PC-3 (cell line): ENCODE results near the gene RPS6KC1. TPM values are rescaled to one million over a fixed set of nuclear protein-coding genes. Genes with fewer than 3 reads are reported as not detected.

Experiments used
- ATAC-seq: fragments of 200-7000 bp; cut with Tn5 transposase; 2 replicates; pipeline ENCODE4 v1.9.1; 2020; ENCODE audit warnings: mild to moderate bottlenecking, moderate library complexity
- BruUV-seq: library from RNA; stranded (reverse); fragments of 400-500 nt; replicated peaks from 2 replicates; lab custom pipeline; 2021; lab: Mats Ljungman, UMichigan
- CTCF ChIA-PET: fragments of 300-600 bp; sonication (Branson Sonifier 250); formaldehyde crosslinking; loops from one replicate; lab custom pipeline; 2022; ENCODE audit warnings: antibody characterized with exemption; lab: Charles Lee
- POLR2A ChIA-PET: fragments of 300-600 bp; sonication (Branson Sonifier 250); formaldehyde crosslinking; loops from one replicate; lab custom pipeline; 2022; ENCODE audit warnings: antibody characterized with exemption; ENCODE audit not compliant: unreplicated experiment; lab: Charles Lee
- DNase-seq: peaks from one replicate; pipeline ENCODE4 v3.0.0-alpha.2; 2015
- H2AFZ ChIP-seq: fragments of 300-600 bp; sonication (generic); 2 replicates; pipeline ENCODE4 v1.6.0; 2016; ENCODE audit warnings: antibody characterized with exemption, low read length
- H3F3A ChIP-seq: fragments of 300-600 bp; sonication (generic); one replicate; pipeline ENCODE4 v1.6.0; 2017; ENCODE audit warnings: antibody characterized with exemption, low read length, control low read depth, mild to moderate bottlenecking; ENCODE audit not compliant: unreplicated experiment
- H3K27ac ChIP-seq: fragments of 300-600 bp; sonication (generic); 2 replicates; pipeline ENCODE4 v1.5.1; 2016; ENCODE audit warnings: mild to moderate bottlenecking, low read length
- H3K27me3 ChIP-seq: fragments of 300-600 bp; sonication (generic); 2 replicates; pipeline ENCODE4 v1.6.1; 2016; ENCODE audit warnings: low read length, mixed read lengths
- H3K36me3 ChIP-seq: fragments of 300-600 bp; sonication (generic); 2 replicates; pipeline ENCODE4 v1.6.1; 2016; ENCODE audit warnings: low read depth, mixed run types, low read length, mixed read lengths
- H3K4me1 ChIP-seq: fragments of 300-600 bp; sonication (generic); 2 replicates; pipeline ENCODE4 v1.5.1; 2016; ENCODE audit warnings: low read length; ENCODE audit not compliant: insufficient read depth
- H3K4me2 ChIP-seq: fragments of 300-600 bp; sonication (generic); 2 replicates; pipeline ENCODE4 v1.6.0; 2016; ENCODE audit warnings: low read length
- H3K4me3 ChIP-seq: fragments of 300-600 bp; sonication (generic); 2 replicates; pipeline ENCODE4 v1.5.1; 2016; ENCODE audit warnings: mild to moderate bottlenecking, low read length, mixed read lengths
- H3K79me2 ChIP-seq: fragments of 300-600 bp; sonication (generic); 2 replicates; pipeline ENCODE4 v1.6.1; 2017; ENCODE audit warnings: low read length, mixed read lengths
- H3K9ac ChIP-seq: fragments of 300-600 bp; sonication (generic); 2 replicates; pipeline ENCODE4 v1.6.0; 2016; ENCODE audit warnings: mild to moderate bottlenecking, low read length
- H3K9me2 ChIP-seq: fragments of 300-600 bp; sonication (generic); replicated peaks from 2 replicates; pipeline ENCODE4 v1.6.1; 2016; ENCODE audit warnings: mixed run types, low read length, mixed read lengths
- H3K9me3 ChIP-seq: fragments of 300-600 bp; sonication (generic); 2 replicates; pipeline ENCODE4 v1.6.1; 2016; ENCODE audit warnings: low read length, mixed read lengths
- H4K20me1 ChIP-seq: fragments of 300-600 bp; sonication (generic); 2 replicates; pipeline ENCODE4 v1.6.1; 2016; ENCODE audit warnings: low read length, mixed read lengths
- CTCF ChIP-seq: fragments of 300-600 bp; sonication (generic); conservative IDR thresholded peaks from 2 replicates; pipeline ENCODE4 v1.5.1; 2017; ENCODE audit warnings: antibody characterized with exemption, low read depth, mild to moderate bottlenecking, low read length
- EZH2 ChIP-seq: fragments of 300-600 bp; sonication (generic); IDR thresholded peaks from one replicate; pipeline ENCODE4 v1.6.1; 2017; ENCODE audit warnings: antibody characterized with exemption, mild to moderate bottlenecking, low read length; ENCODE audit not compliant: unreplicated experiment
- EZH2phosphoT487 ChIP-seq: fragments of 300-600 bp; sonication (generic); IDR thresholded peaks from 2 replicates; pipeline ENCODE4 v1.6.1; 2018; ENCODE audit warnings: mild to moderate bottlenecking, antibody characterized with exemption, low read length, borderline replicate concordance
- intact Hi-C: fragments of 100-400 bp; cut with micrococcal nuclease; formaldehyde crosslinking; loops from 2 replicates; pipeline ENCODE4 v1.9.0; 2023
- total RNA-seq: library from RNA; depleted of rRNA; stranded (reverse); fragments of >200 nt; gene quantifications from 2 replicates; pipeline ENCODE4 v1.2.3, GENCODE V29; 2014

RPS6KC1 gene
- total RNA-seq, 1 experiment from 2014 or later = 21.1 TPM

GRCh38 chr1:213061263-213061662 lies 10.2 kb downstream of the RPS6KC1 start:
- Histone ChIP-seq H3K9me2 (no peaks in the 10 kb centered on the region), H3K4me1 (no peaks in the 10 kb centered on the region), H4K20me1 (no peaks in the 10 kb centered on the region), H3F3A (no peaks in the 10 kb centered on the region), H3K9me3 (no peaks in the 10 kb centered on the region), H3K27me3 (no peaks in the 10 kb centered on the region), H3K4me2 (no peak overlapping the region), H3K36me3 (no peaks in the 10 kb centered on the region), H3K79me2 (peaks cover 89% of the 10 kb centered on the region), H2AFZ (no peak overlapping the region), H3K4me3 (no peak overlapping the region), H3K27ac (no peak overlapping the region), H3K9ac (no peak overlapping the region)
- CTCF ChIA-PET = no interaction called here
- ATAC-seq (0 out of 2 replicates have a peak, but pooled peaks have one; percentile 38), DNase-seq (peak; percentile 39)
- POLR2A ChIA-PET = no interaction called here
- TF ChIP-seq CTCF = peak; percentile 58
- no peak for TF ChIP-seq EZH2
- intact Hi-C loops = no loop called here
- no TSS peak for BruUV-seq

- Histone ChIP-seq H3K79me2 (peaks cover 68% of the 10 kb centered on the region), H3K4me1 (peaks cover 4% of the 10 kb centered on the region; the same call in 1 of the 2 replicates), H4K20me1 (no peaks in the 10 kb centered on the region), H3K9ac (no peak overlapping the region), H3K9me2 (no peaks in the 10 kb centered on the region), H3K9me3 (no peaks in the 10 kb centered on the region), H3K27ac (no peak overlapping the region), H3K4me2 (no peak overlapping the region), H3K4me3 (no peak overlapping the region), H3K36me3 (no peaks in the 10 kb centered on the region), H3F3A (no peaks in the 10 kb centered on the region), H2AFZ (no peak overlapping the region), H3K27me3 (no peaks in the 10 kb centered on the region)
- ATAC-seq (no peak), DNase-seq (no peak)
- CTCF ChIA-PET = no interaction called here
- POLR2A ChIA-PET = no interaction called here
- BruUV-seq = no TSS peak
- intact Hi-C loops = loop anchor here (5.0 kb wide), 1 partner anchor 208 kb away; the partner anchor contains the start of gene FLVCR1
- TF ChIP-seq EZH2 (no peak), EZH2phosphoT487 (no peak), CTCF (no peak)
Observed at GRCh38 chr1:213065800-213066199, 14.8 kb downstream of the RPS6KC1 start.

- CTCF ChIA-PET = no interaction called here
- BruUV-seq = no TSS peak
- no peak for TF ChIP-seq CTCF
- no peak for TF ChIP-seq EZH2
- TF ChIP-seq EZH2phosphoT487 = no peak
- no peak for ATAC-seq
- H4K20me1 ChIP-seq = no peaks in the 10 kb centered on the region
- H3K9ac ChIP-seq = no peak overlapping the region
- no peaks in the 10 kb centered on the region for H3K9me3 ChIP-seq
- H3K4me2 ChIP-seq = no peak overlapping the region
- no peaks in the 10 kb centered on the region for H3F3A ChIP-seq
- no peaks in the 10 kb centered on the region for H3K36me3 ChIP-seq
- H3K27me3 ChIP-seq = no peaks in the 10 kb centered on the region
- DNase-seq = no peak
- no peak overlapping the region for H3K27ac ChIP-seq
- H3K4me1 ChIP-seq = peaks cover 4% of the 10 kb centered on the region; the same call in 1 of the 2 replicates
- peaks cover 67% of the 10 kb centered on the region for H3K79me2 ChIP-seq
- no peaks in the 10 kb centered on the region for H3K9me2 ChIP-seq
- intact Hi-C loops = loop anchor here (5.0 kb wide), 1 partner anchor 209 kb away; the partner anchor contains the start of gene FLVCR1
- POLR2A ChIA-PET = no interaction called here
- H3K4me3 ChIP-seq = no peak overlapping the region
- H2AFZ ChIP-seq = no peak overlapping the region
Observed at GRCh38 chr1:213066363-213066762, 15.3 kb downstream of the RPS6KC1 start.
